Mesodermal cell (in vitro differentiated cells): ENCODE measurements around the gene RPL13A.

Experiments
- H3K27ac ChIP-seq: 2 replicates; pipeline ENCODE4 v1.7.0; 2013; ENCODE audit warnings: mild to moderate bottlenecking, low read depth, low read length, moderate library complexity; ENCODE audit not compliant: severe bottlenecking
- H3K36me3 ChIP-seq: 2 replicates; pipeline ENCODE4 v1.7.1; 2013; ENCODE audit warnings: mild to moderate bottlenecking, low read length, moderate library complexity; ENCODE audit not compliant: control insufficient read depth, insufficient read depth
- H3K4me1 ChIP-seq: one replicate; pipeline ENCODE4 v1.7.1; 2013; ENCODE audit warnings: mild to moderate bottlenecking, low read length; ENCODE audit not compliant: insufficient read depth, control insufficient read depth, poor library complexity, severe bottlenecking
- H3K4me3 ChIP-seq: 2 replicates; pipeline ENCODE4 v1.7.0; 2013; ENCODE audit warnings: low read length, control low read depth, mild to moderate bottlenecking; ENCODE audit not compliant: insufficient read depth, poor library complexity, severe bottlenecking; ENCODE audit errors: extremely low read depth
- H3K9me3 ChIP-seq: 2 replicates; pipeline ENCODE4 v1.7.1; 2013; ENCODE audit warnings: mild to moderate bottlenecking, low read length, moderate library complexity; ENCODE audit not compliant: control insufficient read depth
- WGBS, 2 experiments: methylation state at CpG; one replicate each; pipeline ENCODE4 v1.1.5; 2013; ENCODE audit warnings: missing lambda C conversion rate in 2 of 2; ENCODE audit not compliant: insufficient coverage in 2 of 2; 5-methylcytosine and 5-hydroxymethylcytosine counted together

Gene RPL13A

GRCh38 chr19:49497047-49497788, 9.8 kb downstream of the RPL13A start:
- 36 to 37% methylated on average over 15 to 19 of the region's 22 CpGs for WGBS, 2 experiments

DNA sequence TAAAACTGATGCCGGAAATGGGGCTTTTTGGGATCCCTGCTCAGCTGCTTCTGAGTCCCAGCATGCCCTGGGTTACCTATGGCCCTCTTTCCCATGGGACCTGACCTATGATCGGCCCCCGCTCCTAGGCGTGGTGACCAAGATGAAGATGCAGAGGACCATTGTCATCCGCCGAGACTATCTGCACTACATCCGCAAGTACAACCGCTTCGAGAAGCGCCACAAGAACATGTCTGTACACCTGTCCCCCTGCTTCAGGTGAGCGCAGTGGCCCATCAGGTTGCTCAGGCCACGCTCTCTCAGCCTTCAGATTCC, 10.3 kb downstream of the RPL13A start:
- Histone ChIP-seq H3K4me1 (peaks cover 24% of the 10 kb centered on the region), H3K36me3 (peaks cover 44% of the 10 kb centered on the region), H3K9me3 (no peaks in the 10 kb centered on the region), H3K4me3 (peak overlapping the region; percentile 98), H3K27ac (no peak overlapping the region)
- WGBS, 2 experiments = 95 to 96% methylated on average over 12 of the region's 12 CpGs

More at GRCh38 chr19:49497047-49497788, 9.8 kb downstream of the RPL13A start:
- H3K9me3 ChIP-seq = no peaks in the 10 kb centered on the region
- peak overlapping the region; percentile 91 for H3K27ac ChIP-seq
- peaks cover 49% of the 10 kb centered on the region for H3K36me3 ChIP-seq
- H3K4me3 ChIP-seq = peak overlapping the region; percentile 98
- H3K4me1 ChIP-seq = peaks cover 24% of the 10 kb centered on the region

DNA sequence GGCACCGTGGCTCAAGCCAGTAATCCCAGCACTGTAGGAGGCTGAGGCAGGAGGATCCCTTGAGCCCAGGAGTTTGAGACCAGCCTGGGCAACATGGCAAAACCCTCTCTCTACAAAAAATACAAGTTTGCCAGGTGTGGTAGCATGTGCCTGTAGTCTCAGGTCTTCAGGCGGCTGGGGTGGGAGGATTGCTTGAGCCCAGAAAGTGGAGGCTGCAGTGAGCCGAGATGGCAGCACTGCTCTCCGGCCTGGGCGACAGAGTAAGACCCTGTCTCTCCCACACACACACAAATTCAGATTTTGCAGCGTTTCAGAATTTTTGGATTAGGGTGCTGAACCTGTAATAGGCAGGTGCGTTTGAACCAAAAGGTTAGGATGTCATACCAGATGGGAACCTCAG, 11.1 kb downstream of the RPL13A start:
- Histone ChIP-seq H3K36me3 (peaks cover 39% of the 10 kb centered on the region), H3K4me3 (peak overlapping the region; percentile 98), H3K27ac (peak overlapping the region; percentile 16)

GRCh38 chr19:49499030-49499670, 11.7 kb downstream of the RPL13A start:
- peaks cover 39% of the 10 kb centered on the region for H3K36me3 ChIP-seq
- peak overlapping the region; percentile 16 for H3K27ac ChIP-seq
- peaks cover 24% of the 10 kb centered on the region for H3K4me1 ChIP-seq
- H3K9me3 ChIP-seq = no peaks in the 10 kb centered on the region
- H3K4me3 ChIP-seq = peak overlapping the region; percentile 2
- WGBS, 2 experiments = 95 to 96% methylated on average over 16 to 18 of the region's 19 CpGs

More for the DNA sequence above, 11.1 kb downstream of the RPL13A start:
- Histone ChIP-seq H3K9me3 (no peaks in the 10 kb centered on the region), H3K4me1 (peaks cover 24% of the 10 kb centered on the region)
- 92 to 94% methylated on average over 2 to 7 of the region's 7 CpGs for WGBS, 2 experiments

DNA sequence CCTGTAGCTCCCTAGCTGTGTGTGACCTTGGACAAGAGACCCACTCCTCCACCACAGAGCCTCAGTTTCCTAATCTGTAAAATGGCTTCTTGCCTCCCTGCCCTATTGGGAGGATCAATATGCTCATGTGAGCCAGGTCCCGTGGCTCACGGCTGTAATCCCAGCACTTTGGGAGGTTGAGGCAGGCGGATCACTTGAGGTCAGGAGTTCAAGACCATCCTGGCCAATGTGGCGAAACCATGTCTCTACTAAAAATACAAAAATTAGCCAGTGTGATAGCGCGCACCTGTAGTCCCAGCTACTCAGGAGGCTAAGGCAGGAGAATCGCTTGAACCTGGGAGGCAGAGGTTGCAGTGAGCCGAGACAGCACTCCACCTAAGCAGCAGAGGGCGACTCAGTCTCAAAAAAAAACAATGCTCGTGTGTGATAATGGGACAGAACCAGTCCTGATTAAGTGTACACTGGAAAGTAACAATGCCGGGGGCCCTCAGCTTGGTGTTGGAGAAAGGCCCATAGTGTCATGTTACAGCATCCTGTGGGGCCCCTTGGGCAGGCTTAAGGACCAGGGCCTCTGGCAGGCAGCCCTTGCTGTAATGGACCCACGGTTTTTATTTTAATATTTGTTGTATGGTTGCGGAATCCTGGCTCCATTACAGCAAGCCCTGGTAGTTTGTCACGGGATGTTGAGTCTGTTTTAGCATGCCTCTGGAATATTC, 15.6 kb downstream of the RPL13A start:
- 74 to 79% methylated on average over 12 to 14 of the region's 14 CpGs for WGBS, 2 experiments
- no peak overlapping the region for H3K4me3 ChIP-seq
- peaks cover 24% of the 10 kb centered on the region for H3K36me3 ChIP-seq
- H3K27ac ChIP-seq = no peak overlapping the region
- no peaks in the 10 kb centered on the region for H3K9me3 ChIP-seq
- H3K4me1 ChIP-seq = peaks cover 16% of the 10 kb centered on the region

DNA sequence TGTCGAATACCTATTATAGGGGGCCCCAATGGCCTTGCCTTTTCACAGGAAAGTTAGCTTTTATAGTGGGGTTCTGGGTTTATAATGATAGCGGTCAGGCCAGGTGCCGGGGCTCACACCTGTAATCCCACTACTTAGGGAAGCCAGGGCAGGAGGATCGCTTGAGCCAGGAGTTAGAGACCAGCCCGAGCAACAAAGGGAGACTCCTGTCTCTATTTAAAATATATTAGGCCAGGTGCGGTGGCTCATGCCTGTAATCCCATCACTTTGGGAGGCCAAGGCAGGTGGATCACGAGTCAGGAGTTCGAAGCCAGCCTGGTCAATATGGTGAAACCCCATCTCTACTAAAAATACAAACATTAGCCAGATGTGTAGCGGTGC, 16.2 kb downstream of the RPL13A start:
- Histone ChIP-seq H3K9me3 (no peaks in the 10 kb centered on the region), H3K36me3 (peaks cover 19% of the 10 kb centered on the region), H3K4me3 (no peak overlapping the region), H3K27ac (no peak overlapping the region), H3K4me1 (peaks cover 11% of the 10 kb centered on the region)
- 85 to 91% methylated on average over 5 to 6 of the region's 9 CpGs for WGBS, 2 experiments

DNA sequence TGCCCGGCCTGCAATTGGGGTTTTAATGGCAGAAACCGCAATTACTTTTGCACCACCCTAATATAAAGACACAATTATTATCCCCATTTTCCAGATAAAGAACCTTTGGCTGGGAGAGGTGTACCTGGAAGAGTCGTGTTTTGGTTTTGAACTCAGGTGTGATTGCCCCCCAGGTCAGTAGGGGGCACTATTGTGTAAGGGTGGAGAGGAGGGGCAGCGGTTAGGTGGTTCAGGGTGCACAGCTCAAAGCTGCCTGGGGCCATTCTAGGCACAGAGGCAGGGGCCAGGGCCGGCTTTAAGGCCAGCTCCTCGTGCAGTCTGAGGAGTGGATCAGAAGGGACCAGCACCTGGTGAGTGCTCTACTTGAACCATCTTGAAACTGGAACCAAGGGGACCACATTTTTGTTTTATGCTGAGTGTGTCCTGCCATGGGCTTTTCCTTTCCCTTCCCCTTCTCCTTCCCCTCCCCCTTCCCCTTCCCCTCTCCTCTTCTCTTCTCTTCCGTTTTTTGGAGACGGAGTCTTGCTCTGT, 19.2 kb downstream of the RPL13A start:
- Histone ChIP-seq H3K9me3 (no peaks in the 10 kb centered on the region), H3K36me3 (no peaks in the 10 kb centered on the region), H3K4me3 (no peak overlapping the region), H3K4me1 (peaks cover 1% of the 10 kb centered on the region), H3K27ac (no peak overlapping the region)
- WGBS, 2 experiments = 29 to 30% methylated on average over 6 to 7 of the region's 8 CpGs

GRCh38 chr19:49507803-49508494, 20.5 kb downstream of the RPL13A start:
- Histone ChIP-seq H3K4me3 (no peak overlapping the region), H3K4me1 (peaks cover 7% of the 10 kb centered on the region), H3K27ac (no peak overlapping the region), H3K36me3 (no peaks in the 10 kb centered on the region), H3K9me3 (no peaks in the 10 kb centered on the region)
- WGBS, 2 experiments = 95% methylated on average over 10 of the region's 12 CpGs

DNA sequence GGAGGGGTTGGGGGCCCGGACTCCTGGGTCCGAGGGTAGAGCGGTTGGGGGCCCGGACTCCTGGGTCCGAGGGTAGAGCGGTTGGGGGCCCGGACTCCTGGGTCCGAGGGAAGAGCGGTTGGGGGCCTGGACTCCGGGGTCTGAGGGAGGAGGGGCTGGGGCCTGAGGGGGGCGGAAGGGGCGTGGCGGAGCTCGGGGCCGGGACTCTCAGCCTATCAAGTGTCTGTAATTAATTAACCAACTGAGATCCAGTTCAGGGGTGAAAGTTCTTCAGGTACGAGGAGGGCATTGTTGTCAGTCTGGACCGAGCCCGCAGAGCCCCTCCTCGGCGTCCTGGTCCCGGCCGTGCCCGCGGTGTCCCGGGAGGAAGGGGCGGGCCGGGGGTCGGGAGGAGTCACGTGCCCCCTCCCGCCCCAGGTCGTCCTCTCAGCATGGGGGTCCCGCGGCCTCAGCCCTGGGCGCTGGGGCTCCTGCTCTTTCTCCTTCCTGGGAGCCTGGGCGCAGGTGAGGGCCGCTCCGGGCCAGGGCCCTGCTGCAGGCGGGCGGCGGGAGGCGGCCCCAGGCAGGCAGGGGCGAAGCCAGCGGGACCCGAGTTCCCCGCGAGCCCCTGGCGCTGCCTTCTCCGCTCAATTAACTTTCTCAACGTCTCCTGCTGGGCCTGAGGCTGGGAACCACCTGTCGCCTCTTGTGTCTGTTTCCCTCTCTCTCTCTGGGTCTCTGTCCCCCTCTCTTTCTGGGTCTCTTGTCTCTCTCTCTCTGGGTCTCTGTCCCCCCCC, 25.8 kb downstream of the RPL13A start:
- no peaks in the 10 kb centered on the region for H3K9me3 ChIP-seq
- H3K27ac ChIP-seq = peak overlapping the region; percentile 75

DNA sequence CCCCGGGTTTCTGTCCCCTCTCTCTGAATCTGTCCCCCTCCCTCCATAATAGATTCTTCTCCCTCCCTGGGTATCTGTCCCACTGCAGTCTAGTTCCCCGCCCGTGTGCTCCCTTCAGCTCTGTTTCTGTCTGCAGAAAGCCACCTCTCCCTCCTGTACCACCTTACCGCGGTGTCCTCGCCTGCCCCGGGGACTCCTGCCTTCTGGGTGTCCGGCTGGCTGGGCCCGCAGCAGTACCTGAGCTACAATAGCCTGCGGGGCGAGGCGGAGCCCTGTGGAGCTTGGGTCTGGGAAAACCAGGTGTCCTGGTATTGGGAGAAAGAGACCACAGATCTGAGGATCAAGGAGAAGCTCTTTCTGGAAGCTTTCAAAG, 26.3 kb downstream of the RPL13A start:
- no peak overlapping the region for H3K27ac ChIP-seq
- peak overlapping the region; percentile 68 for H3K4me3 ChIP-seq
- no peaks in the 10 kb centered on the region for H3K9me3 ChIP-seq
- WGBS, 2 experiments = 61 to 71% methylated on average over 6 to 11 of the region's 12 CpGs
- peaks cover 7% of the 10 kb centered on the region for H3K4me1 ChIP-seq
- H3K36me3 ChIP-seq = peaks cover 3% of the 10 kb centered on the region

More for the DNA sequence above, 25.8 kb downstream of the RPL13A start:
- 1 to 3% methylated on average over 18 to 34 of the region's 50 CpGs for WGBS, 2 experiments
- H3K36me3 ChIP-seq = peaks cover 3% of the 10 kb centered on the region
- H3K4me1 ChIP-seq = peaks cover 7% of the 10 kb centered on the region
- peak overlapping the region; percentile 68 for H3K4me3 ChIP-seq
